Measurements from ENCODE around the gene RUFY4. TPM values are rescaled to one million over a fixed set of nuclear protein-coding genes. Genes with fewer than 3 reads are reported as not detected.
A peak's percentile ranks its signal among the peaks of the same experiment; 100 is the strongest.

The RUFY4 gene
- polyA plus RNA-seq, 4 donors = 0.22 to 0.25 (median 0.24) TPM; not detected in 1

DNA sequence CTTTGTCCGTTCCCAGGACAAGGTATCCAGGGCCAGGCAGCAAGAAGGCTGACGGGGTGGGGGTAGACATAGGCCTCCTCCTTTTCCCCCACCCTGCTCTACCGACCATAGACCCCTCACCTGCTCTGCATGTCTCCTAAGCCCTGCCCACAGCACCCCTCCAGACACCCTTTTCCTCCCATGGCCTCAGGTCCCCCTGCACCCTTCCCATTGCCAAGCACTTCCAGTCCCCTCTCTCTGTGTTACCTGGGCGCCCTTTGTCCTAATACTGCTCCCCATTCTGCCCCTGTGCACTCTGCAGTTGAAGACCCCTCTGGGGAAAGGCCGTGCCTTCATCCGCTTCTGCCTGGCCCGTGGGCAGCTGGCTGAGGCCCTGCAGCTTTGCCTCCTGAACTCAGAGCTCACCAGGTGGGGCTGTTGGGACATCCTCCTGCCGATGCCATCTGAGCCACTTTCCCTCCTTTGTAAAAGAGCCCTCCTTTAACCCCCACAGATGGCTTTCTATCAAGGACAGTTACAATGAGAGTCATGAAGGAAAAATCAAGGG is 3.5 kb downstream of the RUFY4 start:
- no peaks in the 10 kb centered on the region for H3K36me3 ChIP-seq (ENCODE audit: control insufficient read depth in 3 of 3, insufficient read depth in 2 of 3, low read depth in 1 of 3, low read length in 3 of 3)
- no peak for DNase-seq
- H3K27ac ChIP-seq (ENCODE audit: low read depth in 1 of 3, low read length in 2 of 3) = no peak overlapping the region
- no peak for FAIRE-seq
- H3K4me1 ChIP-seq (ENCODE audit: control insufficient read depth in 3 of 3, insufficient read depth in 2 of 3, low read depth in 1 of 3, low read length in 2 of 3) = no peaks in the 10 kb centered on the region
- peaks cover 0 to 6% (median 0%) of the 10 kb centered on the region in 3 donors for H3K27me3 ChIP-seq (ENCODE audit: control insufficient read depth in 3 of 3, insufficient read depth in 3 of 3, low read length in 3 of 3)
- H3K9me3 ChIP-seq (ENCODE audit: control insufficient read depth in 2 of 2, insufficient read depth in 1 of 2, low read depth in 1 of 2, low read length in 1 of 2) = no peaks in the 10 kb centered on the region
- WGBS, 3 donors = 78 to 86% (median 79%) methylated on average over 8 of the region's 8 CpGs
- no peak overlapping the region for H3K4me3 ChIP-seq (ENCODE audit: low read depth in 1 of 3, low read length in 3 of 3)

DNA sequence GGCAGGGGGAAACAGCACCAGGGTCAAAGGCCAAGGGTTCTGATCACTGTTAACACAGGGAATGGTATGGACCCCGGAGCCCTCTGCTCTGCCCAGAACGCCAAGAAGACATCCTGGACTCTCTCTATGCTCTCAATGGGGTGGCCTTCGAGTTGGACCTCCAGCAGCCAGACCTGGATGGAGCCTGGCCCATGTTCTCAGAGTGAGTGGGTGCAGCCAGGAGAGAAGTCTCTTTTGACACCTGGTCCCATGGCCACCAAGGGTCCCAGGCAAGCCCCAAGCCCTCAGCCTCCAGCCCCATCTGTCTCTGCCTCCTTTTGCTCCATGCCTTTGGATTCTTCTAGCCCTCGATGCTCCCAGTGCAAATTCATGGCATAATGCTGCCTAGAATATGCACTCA is 4.1 kb downstream of the RUFY4 start:
- 79 to 81% (median 80%) methylated on average over 4 of the region's 4 CpGs for WGBS, 3 donors
- FAIRE-seq = no peak
- no peaks in the 10 kb centered on the region for H3K4me1 ChIP-seq (ENCODE audit: control insufficient read depth in 3 of 3, insufficient read depth in 2 of 3, low read depth in 1 of 3, low read length in 2 of 3)
- H3K9me3 ChIP-seq (ENCODE audit: control insufficient read depth in 2 of 2, insufficient read depth in 1 of 2, low read depth in 1 of 2, low read length in 1 of 2) = no peaks in the 10 kb centered on the region
- no peaks in the 10 kb centered on the region for H3K36me3 ChIP-seq (ENCODE audit: control insufficient read depth in 3 of 3, insufficient read depth in 2 of 3, low read depth in 1 of 3, low read length in 3 of 3)
- no peak overlapping the region for H3K4me3 ChIP-seq (ENCODE audit: low read depth in 1 of 3, low read length in 3 of 3)
- H3K27me3 ChIP-seq (ENCODE audit: control insufficient read depth in 3 of 3, insufficient read depth in 3 of 3, low read length in 3 of 3) = peaks cover 0 to 3% (median 1%) of the 10 kb centered on the region in 3 donors
- no peak overlapping the region for H3K27ac ChIP-seq (ENCODE audit: low read depth in 1 of 3, low read length in 2 of 3)
- no peak for DNase-seq

DNA sequence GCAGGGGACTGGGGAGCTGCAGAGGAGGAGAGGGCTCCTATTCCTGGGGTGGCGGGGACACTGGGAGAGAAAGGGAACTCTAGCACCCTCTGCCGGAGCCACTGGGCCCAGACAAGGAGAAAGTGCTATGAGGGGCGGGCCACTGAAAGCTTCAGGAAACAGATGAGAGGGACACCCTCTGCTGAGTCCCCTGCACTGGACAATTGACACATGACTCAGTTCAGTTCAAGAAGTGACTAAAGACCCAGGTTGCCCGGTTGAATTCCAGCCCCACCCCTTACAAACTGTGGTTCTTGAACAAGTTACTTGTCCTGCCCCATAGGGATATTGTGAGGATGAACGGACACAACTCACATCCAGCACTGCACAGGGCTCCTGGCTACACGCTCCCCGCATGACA is 5.0 kb downstream of the RUFY4 start:
- Histone ChIP-seq H3K27me3 (ENCODE audit: control insufficient read depth in 3 of 3, insufficient read depth in 3 of 3, low read length in 3 of 3) (peaks cover 0 to 2% (median 1%) of the 10 kb centered on the region in 3 donors), H3K9me3 (ENCODE audit: control insufficient read depth in 2 of 2, insufficient read depth in 1 of 2, low read depth in 1 of 2, low read length in 1 of 2) (no peaks in the 10 kb centered on the region), H3K4me3 (ENCODE audit: low read depth in 1 of 3, low read length in 3 of 3) (no peak overlapping the region), H3K4me1 (ENCODE audit: control insufficient read depth in 3 of 3, insufficient read depth in 2 of 3, low read depth in 1 of 3, low read length in 2 of 3) (no peaks in the 10 kb centered on the region), H3K36me3 (ENCODE audit: control insufficient read depth in 3 of 3, insufficient read depth in 2 of 3, low read depth in 1 of 3, low read length in 3 of 3) (no peaks in the 10 kb centered on the region), H3K27ac (ENCODE audit: low read depth in 1 of 3, low read length in 2 of 3) (no peak overlapping the region)
- no peak for FAIRE-seq
- WGBS, 3 donors = 43 to 54% (median 45%) methylated on average over 7 of the region's 7 CpGs
- peak; percentile 19 to 34 for DNase-seq

DNA sequence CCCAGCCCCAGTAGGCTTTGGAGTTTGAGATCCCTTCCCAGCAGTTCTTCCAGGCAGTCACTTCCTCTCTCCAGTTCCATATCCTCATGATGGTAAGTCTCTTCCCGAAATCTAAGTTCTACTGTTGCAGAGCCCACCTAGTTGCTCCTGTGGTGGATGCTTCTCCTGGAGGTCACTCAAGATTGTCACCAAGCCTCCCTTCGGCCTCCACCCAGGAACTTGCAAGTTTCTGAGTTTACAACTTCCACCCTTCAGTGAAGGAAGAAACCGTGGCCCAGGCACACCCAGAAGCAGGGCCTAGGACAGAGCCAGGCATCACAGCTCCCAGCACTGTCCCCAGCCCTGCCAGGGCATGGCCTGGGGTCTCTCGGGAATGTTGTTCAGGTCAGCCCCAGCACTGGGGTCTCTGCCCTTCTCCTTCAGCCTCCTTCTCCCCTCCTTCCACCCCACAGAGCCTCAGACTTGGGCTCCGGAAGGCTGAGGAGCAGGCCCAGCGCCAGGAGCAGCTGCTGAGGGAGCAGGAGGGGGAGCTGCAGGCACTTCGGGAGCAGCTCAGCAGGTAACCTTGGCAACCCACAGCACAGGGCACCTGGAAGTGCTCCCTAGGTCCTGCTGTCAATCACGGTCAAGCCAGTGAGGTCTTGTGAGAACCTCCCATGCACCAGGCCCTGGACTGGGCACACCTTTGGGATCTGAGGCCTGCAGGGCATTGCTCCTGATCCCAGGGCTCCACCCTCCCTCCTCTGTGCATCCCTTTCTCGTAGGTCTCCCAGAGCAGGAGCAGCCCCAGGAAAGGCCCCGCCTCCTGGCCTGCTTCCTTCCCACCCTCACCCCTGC is 7.1 kb downstream of the RUFY4 start:
- Histone ChIP-seq H3K27me3 (ENCODE audit: control insufficient read depth in 3 of 3, insufficient read depth in 3 of 3, low read length in 3 of 3) (peaks cover 0 to 2% (median 1%) of the 10 kb centered on the region in 3 donors), H3K4me1 (ENCODE audit: control insufficient read depth in 3 of 3, insufficient read depth in 2 of 3, low read depth in 1 of 3, low read length in 2 of 3) (no peaks in the 10 kb centered on the region), H3K4me3 (ENCODE audit: low read depth in 1 of 3, low read length in 3 of 3) (no peak overlapping the region), H3K9me3 (ENCODE audit: control insufficient read depth in 2 of 2, insufficient read depth in 1 of 2, low read depth in 1 of 2, low read length in 1 of 2) (no peaks in the 10 kb centered on the region), H3K36me3 (ENCODE audit: control insufficient read depth in 3 of 3, insufficient read depth in 2 of 3, low read depth in 1 of 3, low read length in 3 of 3) (no peaks in the 10 kb centered on the region), H3K27ac (ENCODE audit: low read depth in 1 of 3, low read length in 2 of 3) (no peak overlapping the region)
- FAIRE-seq (no peak), DNase-seq (no peak)
- 70 to 78% (median 73%) methylated on average over 9 to 10 of the region's 10 CpGs for WGBS, 3 donors

DNA sequence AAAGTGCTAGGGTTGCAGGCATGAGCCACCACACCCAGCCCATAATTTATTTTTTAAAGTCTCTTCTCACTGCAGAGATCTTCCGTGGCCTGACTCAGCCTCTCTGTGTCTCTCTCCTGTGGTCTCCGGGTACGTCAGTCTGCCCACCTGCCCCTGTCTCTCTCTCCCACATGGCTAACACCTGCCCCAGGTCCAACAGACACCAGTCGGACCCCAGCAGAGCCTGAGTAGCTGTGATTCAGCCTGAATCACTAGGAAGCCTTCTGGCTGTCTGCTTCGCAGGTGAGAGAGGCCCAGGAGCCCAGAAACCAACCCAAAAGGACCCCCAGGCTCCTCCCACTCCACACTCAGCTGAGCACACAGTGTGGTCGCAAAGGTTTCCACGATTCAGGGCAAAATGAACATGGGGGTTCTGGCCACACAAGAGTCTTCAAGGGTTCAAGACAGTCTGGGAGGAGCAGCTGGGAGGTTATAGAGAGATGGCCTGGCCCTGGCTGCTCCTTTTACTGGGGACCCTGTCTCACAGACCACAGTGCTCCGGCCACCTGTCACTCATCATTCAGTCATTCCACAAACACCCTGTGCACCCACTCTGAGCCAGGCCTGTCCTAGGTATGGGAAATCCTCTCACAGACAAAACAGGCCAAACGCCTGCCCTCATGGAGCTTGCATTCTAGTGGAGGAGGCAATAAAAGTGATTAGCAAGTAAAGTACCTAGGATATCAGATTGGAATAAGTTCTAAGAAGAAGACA is 8.6 kb downstream of the RUFY4 start:
- Histone ChIP-seq H3K9me3 (ENCODE audit: control insufficient read depth in 2 of 2, insufficient read depth in 1 of 2, low read depth in 1 of 2, low read length in 1 of 2) (no peaks in the 10 kb centered on the region), H3K27me3 (ENCODE audit: control insufficient read depth in 3 of 3, insufficient read depth in 3 of 3, low read length in 3 of 3) (peaks cover 0 to 2% (median 1%) of the 10 kb centered on the region in 3 donors), H3K27ac (ENCODE audit: low read depth in 1 of 3, low read length in 2 of 3) (no peak overlapping the region), H3K36me3 (ENCODE audit: control insufficient read depth in 3 of 3, insufficient read depth in 2 of 3, low read depth in 1 of 3, low read length in 3 of 3) (no peaks in the 10 kb centered on the region), H3K4me3 (ENCODE audit: low read depth in 1 of 3, low read length in 3 of 3) (no peak overlapping the region), H3K4me1 (ENCODE audit: control insufficient read depth in 3 of 3, insufficient read depth in 2 of 3, low read depth in 1 of 3, low read length in 2 of 3) (no peaks in the 10 kb centered on the region)
- 78 to 87% (median 83%) methylated on average over 9 of the region's 9 CpGs for WGBS, 3 donors
- FAIRE-seq = no peak
- DNase-seq = no peak

- H3K4me1 ChIP-seq (ENCODE audit: control insufficient read depth in 3 of 3, insufficient read depth in 2 of 3, low read depth in 1 of 3, low read length in 2 of 3) = no peaks in the 10 kb centered on the region
- WGBS, 3 donors = 54 to 55% (median 55%) methylated on average over 15 of the region's 15 CpGs
- no peaks in the 10 kb centered on the region for H3K9me3 ChIP-seq (ENCODE audit: control insufficient read depth in 2 of 2, insufficient read depth in 1 of 2, low read depth in 1 of 2, low read length in 1 of 2)
- H3K36me3 ChIP-seq (ENCODE audit: control insufficient read depth in 3 of 3, insufficient read depth in 2 of 3, low read depth in 1 of 3, low read length in 3 of 3) = no peaks in the 10 kb centered on the region
- no peak for DNase-seq
- H3K4me3 ChIP-seq (ENCODE audit: low read depth in 1 of 3, low read length in 3 of 3) = no peak overlapping the region
- no peak overlapping the region for H3K27ac ChIP-seq (ENCODE audit: low read depth in 1 of 3, low read length in 2 of 3)
- H3K27me3 ChIP-seq (ENCODE audit: control insufficient read depth in 3 of 3, insufficient read depth in 3 of 3, low read length in 3 of 3) = peaks cover 0 to 2% (median 1%) of the 10 kb centered on the region in 3 donors
- FAIRE-seq = no peak
These were observed 11.2 kb downstream of the RUFY4 start for GRCh38 chr2:218079943-218080913.

DNA sequence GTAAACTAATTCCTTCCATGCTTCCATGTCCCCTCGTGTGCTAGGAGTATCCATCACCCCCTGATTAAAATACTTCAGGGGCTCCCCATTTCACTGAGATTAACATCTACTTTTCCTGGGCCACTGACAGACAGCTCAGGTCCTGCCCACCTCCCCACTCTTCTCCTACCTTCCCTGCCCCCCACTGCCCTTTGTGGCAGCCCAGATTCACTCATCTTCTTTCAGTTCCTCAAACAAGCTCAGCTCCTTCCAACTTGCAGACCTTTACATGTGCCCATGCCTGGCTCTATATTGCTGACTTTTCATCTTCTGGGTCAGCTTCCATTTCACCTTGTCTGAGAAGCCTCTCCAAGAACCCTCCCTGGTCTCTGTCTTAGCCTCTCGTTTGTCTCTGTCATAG is 12.0 kb downstream of the RUFY4 start:
- DNase-seq = no peak
- peaks cover 0 to 2% (median 1%) of the 10 kb centered on the region in 3 donors for H3K27me3 ChIP-seq (ENCODE audit: control insufficient read depth in 3 of 3, insufficient read depth in 3 of 3, low read length in 3 of 3)
- no peak overlapping the region for H3K27ac ChIP-seq (ENCODE audit: low read depth in 1 of 3, low read length in 2 of 3)
- 42 to 73% (median 71%) methylated on average over 2 of the region's 2 CpGs for WGBS, 3 donors
- no peaks in the 10 kb centered on the region for H3K36me3 ChIP-seq (ENCODE audit: control insufficient read depth in 3 of 3, insufficient read depth in 2 of 3, low read depth in 1 of 3, low read length in 3 of 3)
- no peak for FAIRE-seq
- H3K9me3 ChIP-seq (ENCODE audit: control insufficient read depth in 2 of 2, insufficient read depth in 1 of 2, low read depth in 1 of 2, low read length in 1 of 2) = no peaks in the 10 kb centered on the region
- no peaks in the 10 kb centered on the region for H3K4me1 ChIP-seq (ENCODE audit: control insufficient read depth in 3 of 3, insufficient read depth in 2 of 3, low read depth in 1 of 3, low read length in 2 of 3)
- no peak overlapping the region for H3K4me3 ChIP-seq (ENCODE audit: low read depth in 1 of 3, low read length in 3 of 3)
